Osteocyte (in vitro differentiated cells): ENCODE data around the gene CCDC174. TPM values are rescaled to one million over a fixed set of nuclear protein-coding genes. Genes with fewer than 3 reads are reported as not detected.

Source experiments
- DNase-seq: peaks from one replicate; pipeline ENCODE4 v3.0.0; 2021; ENCODE audit warnings: mixed read lengths; ENCODE audit not compliant: unreplicated experiment; ENCODE audit errors: extremely low spot score
- H3K27ac Mint-ChIP-seq: one replicate; pipeline ENCODE4 v1.8.0; 2021; ENCODE audit warnings: mild to moderate bottlenecking, mixed read lengths; ENCODE audit not compliant: unreplicated experiment
- H3K27me3 Mint-ChIP-seq: one replicate; pipeline ENCODE4 v1.8.0; 2021; ENCODE audit warnings: mixed read lengths; ENCODE audit not compliant: unreplicated experiment
- H3K36me3 Mint-ChIP-seq: one replicate; pipeline ENCODE4 v1.8.0; 2021; ENCODE audit warnings: mixed read lengths; ENCODE audit not compliant: unreplicated experiment
- H3K4me1 Mint-ChIP-seq: one replicate; pipeline ENCODE4 v1.8.0; 2021; ENCODE audit warnings: mixed read lengths; ENCODE audit not compliant: unreplicated experiment
- H3K4me3 Mint-ChIP-seq: one replicate; pipeline ENCODE4 v1.8.0; 2021; ENCODE audit warnings: mild to moderate bottlenecking, moderate library complexity, mixed read lengths; ENCODE audit not compliant: unreplicated experiment
- H3K9me3 Mint-ChIP-seq: one replicate; pipeline ENCODE4 v1.8.0; 2021; ENCODE audit warnings: mixed read lengths; ENCODE audit not compliant: unreplicated experiment
- CTCF ChIP-seq: fragments of 200-600 bp; sonication (generic); IDR thresholded peaks from 2 replicates; pipeline ENCODE4 v1.5.0; 2021; ENCODE audit warnings: antibody characterized with exemption, mild to moderate bottlenecking, moderate library complexity
- total RNA-seq: library from RNA; stranded (reverse); gene quantifications from 2 replicates; pipeline ENCODE4 v1.2.1, GENCODE V29; 2021

The CCDC174 gene
- total RNA-seq, 1 donor from 2014 or later: 18.4 TPM

GRCh38 chr3:14687360-14687759 lies 35.8 kb downstream of the CCDC174 start:
- TF ChIP-seq CTCF: no peak
- no peak overlapping the region for H3K4me3 Mint-ChIP-seq
- no peak for DNase-seq
- H3K9me3 Mint-ChIP-seq: no peaks in the 10 kb centered on the region
- no peaks in the 10 kb centered on the region for H3K4me1 Mint-ChIP-seq
- no peak overlapping the region for H3K27ac Mint-ChIP-seq
- peaks cover 38% of the 10 kb centered on the region for H3K27me3 Mint-ChIP-seq
- no peaks in the 10 kb centered on the region for H3K36me3 Mint-ChIP-seq

GRCh38 chr3:14688525-14688924 lies 37.0 kb downstream of the CCDC174 start:
- no peak for DNase-seq
- Mint-ChIP-seq H3K36me3 (no peaks in the 10 kb centered on the region), H3K27me3 (peaks cover 42% of the 10 kb centered on the region), H3K27ac (no peak overlapping the region), H3K4me3 (no peak overlapping the region), H3K4me1 (no peaks in the 10 kb centered on the region), H3K9me3 (no peaks in the 10 kb centered on the region)
- TF ChIP-seq CTCF: no peak

- Mint-ChIP-seq H3K36me3 (no peaks in the 10 kb centered on the region), H3K4me3 (no peak overlapping the region), H3K27me3 (peaks cover 46% of the 10 kb centered on the region)
Measured at GRCh38 chr3:14689247-14689980, 37.9 kb downstream of the CCDC174 start.

GRCh38 chr3:14691239-14691638 lies 39.7 kb downstream of the CCDC174 start:
- Mint-ChIP-seq H3K4me3 (no peak overlapping the region), H3K27ac (no peak overlapping the region), H3K27me3 (peaks cover 52% of the 10 kb centered on the region), H3K36me3 (no peaks in the 10 kb centered on the region), H3K9me3 (no peaks in the 10 kb centered on the region), H3K4me1 (no peaks in the 10 kb centered on the region)
- no peak for DNase-seq
- TF ChIP-seq CTCF: no peak

More at GRCh38 chr3:14689247-14689980, 37.9 kb downstream of the CCDC174 start:
- Mint-ChIP-seq H3K4me1 (no peaks in the 10 kb centered on the region), H3K9me3 (no peaks in the 10 kb centered on the region), H3K27ac (no peak overlapping the region)
- no peak for TF ChIP-seq CTCF
- DNase-seq: no peak

GRCh38 chr3:14691719-14692118 lies 40.2 kb downstream of the CCDC174 start:
- TF ChIP-seq CTCF: no peak
- H3K36me3 Mint-ChIP-seq: no peaks in the 10 kb centered on the region
- H3K27ac Mint-ChIP-seq: no peak overlapping the region
- H3K4me1 Mint-ChIP-seq: no peaks in the 10 kb centered on the region
- no peak overlapping the region for H3K4me3 Mint-ChIP-seq
- no peak for DNase-seq
- peaks cover 51% of the 10 kb centered on the region for H3K27me3 Mint-ChIP-seq
- H3K9me3 Mint-ChIP-seq: no peaks in the 10 kb centered on the region
